ENCODE measurements around the gene MAB21L1.

MAB21L1 gene

GRCh38 chr13:35512271-35512920 is 35.9 kb upstream of the MAB21L1 start:
- Histone ChIP-seq H3K27me3 (ENCODE audit: insufficient read depth, low read length, poor library complexity) (no peaks in the 10 kb centered on the region), H3K27ac (ENCODE audit: low read depth, low read length) (no peak overlapping the region), H3K4me2 (ENCODE audit: low read length) (no peak overlapping the region), H3K4me3 (ENCODE audit: low read length) (no peak overlapping the region), H3K79me1 (ENCODE audit: low read length) (no peaks in the 10 kb centered on the region), H4K8ac (ENCODE audit: low read depth, low read length) (no peak overlapping the region), H3K79me2 (ENCODE audit: control insufficient read depth, insufficient read depth, low read length) (no peaks in the 10 kb centered on the region), H3K18ac (ENCODE audit: low read length) (no peak overlapping the region), H3K9ac (ENCODE audit: low read length) (no peak overlapping the region), H3K4ac (ENCODE audit: low read depth, low read length) (no peak overlapping the region), H2AK5ac (ENCODE audit: low read length) (no peak overlapping the region), H4K5ac (ENCODE audit: low read length) (no peak overlapping the region), H2BK120ac (ENCODE audit: low read depth, low read length) (no peak overlapping the region), H3K56ac (ENCODE audit: low read length) (no peak overlapping the region), H3K36me3 (ENCODE audit: control insufficient read depth, insufficient read depth, low read length) (no peaks in the 10 kb centered on the region), H2BK5ac (ENCODE audit: low read length) (no peak overlapping the region), H2BK15ac (replicated peaks; ENCODE audit: low read depth) (no peak overlapping the region), H3K23ac (ENCODE audit: low read length) (no peak overlapping the region), H3K4me1 (ENCODE audit: control insufficient read depth, low read depth, low read length) (no peaks in the 10 kb centered on the region)
- no CpG with 5 or more reads among the region's 5 CpGs for WGBS (ENCODE audit: extremely low coverage, insufficient coverage, low lambda C conversion rate)
- DNase-seq, result peak; percentile 43

DNA sequence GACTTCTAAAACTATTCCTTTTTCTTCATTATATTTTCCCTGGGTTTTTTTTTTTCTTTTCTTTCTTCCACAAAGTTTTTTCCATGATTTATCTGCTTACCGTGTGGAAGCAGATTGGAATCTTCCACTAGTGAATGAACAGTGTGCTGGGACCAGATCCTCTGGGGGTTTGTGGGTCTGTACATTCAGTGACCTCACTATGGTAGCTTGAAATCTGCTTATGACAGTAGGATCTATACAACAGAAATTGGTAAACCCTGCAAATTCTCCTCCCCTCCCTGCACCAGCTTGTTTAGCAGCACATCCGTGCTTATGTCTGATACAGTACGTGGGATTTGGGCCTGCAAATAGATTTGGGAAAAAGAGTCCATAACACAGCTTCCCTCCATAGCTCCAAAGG is 26.0 kb upstream of the MAB21L1 start:
- Histone ChIP-seq H4K8ac (ENCODE audit: low read depth, low read length) (no peak overlapping the region), H3K27me3 (ENCODE audit: insufficient read depth, low read length, poor library complexity) (no peaks in the 10 kb centered on the region), H3K4me2 (ENCODE audit: low read length) (no peak overlapping the region), H2AK5ac (ENCODE audit: low read length) (no peak overlapping the region), H3K23ac (ENCODE audit: low read length) (no peak overlapping the region), H3K36me3 (ENCODE audit: control insufficient read depth, insufficient read depth, low read length) (no peaks in the 10 kb centered on the region), H2BK120ac (ENCODE audit: low read depth, low read length) (no peak overlapping the region), H2BK5ac (ENCODE audit: low read length) (no peak overlapping the region), H3K56ac (ENCODE audit: low read length) (no peak overlapping the region), H3K18ac (ENCODE audit: low read length) (no peak overlapping the region), H3K4me3 (ENCODE audit: low read length) (no peak overlapping the region), H3K79me2 (ENCODE audit: control insufficient read depth, insufficient read depth, low read length) (no peaks in the 10 kb centered on the region), H3K79me1 (ENCODE audit: low read length) (no peaks in the 10 kb centered on the region), H3K9ac (ENCODE audit: low read length) (no peak overlapping the region), H4K5ac (ENCODE audit: low read length) (no peak overlapping the region), H3K4me1 (ENCODE audit: control insufficient read depth, low read depth, low read length) (no peaks in the 10 kb centered on the region), H2BK15ac (replicated peaks; ENCODE audit: low read depth) (no peak overlapping the region), H3K27ac (ENCODE audit: low read depth, low read length) (no peak overlapping the region), H3K4ac (ENCODE audit: low read depth, low read length) (no peak overlapping the region)
- no CpG with 5 or more reads among the region's 3 CpGs for WGBS (ENCODE audit: extremely low coverage, insufficient coverage, low lambda C conversion rate)
- no peak for DNase-seq

DNA sequence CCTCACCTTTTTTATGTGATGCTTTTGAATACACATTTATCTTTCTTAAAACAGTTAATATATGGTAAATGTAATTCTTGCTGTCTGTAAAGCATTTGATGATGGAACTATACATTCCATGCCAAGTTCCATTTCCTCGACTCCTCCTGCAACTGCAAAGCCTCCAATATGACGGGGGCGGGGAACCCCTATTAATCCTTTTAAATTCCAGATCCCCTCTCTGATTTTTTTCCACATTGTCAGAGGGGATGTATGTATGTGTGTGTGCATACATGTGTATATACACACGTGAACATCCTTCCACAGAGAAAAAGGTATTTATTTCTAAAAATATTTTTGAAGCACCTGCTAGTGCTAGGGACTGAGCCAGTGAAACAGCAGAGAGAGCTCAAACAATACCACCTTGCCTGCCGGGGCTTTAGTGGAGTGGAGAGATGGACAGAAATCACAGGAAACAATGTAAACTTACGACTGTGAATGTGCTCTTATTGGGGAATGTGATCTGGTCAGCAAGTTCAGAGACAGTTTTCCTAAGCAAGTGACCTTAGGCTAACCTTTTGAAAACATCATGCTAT is 25.3 kb upstream of the MAB21L1 start:
- Histone ChIP-seq H2BK120ac (ENCODE audit: low read depth, low read length) (no peak overlapping the region), H3K4me3 (ENCODE audit: low read length) (no peak overlapping the region), H4K5ac (ENCODE audit: low read length) (no peak overlapping the region), H3K56ac (ENCODE audit: low read length) (no peak overlapping the region), H3K36me3 (ENCODE audit: control insufficient read depth, insufficient read depth, low read length) (no peaks in the 10 kb centered on the region), H4K8ac (ENCODE audit: low read depth, low read length) (no peak overlapping the region), H3K18ac (ENCODE audit: low read length) (no peak overlapping the region), H3K27ac (ENCODE audit: low read depth, low read length) (no peak overlapping the region), H3K79me1 (ENCODE audit: low read length) (no peaks in the 10 kb centered on the region), H3K27me3 (ENCODE audit: insufficient read depth, low read length, poor library complexity) (no peaks in the 10 kb centered on the region), H2AK5ac (ENCODE audit: low read length) (no peak overlapping the region), H3K79me2 (ENCODE audit: control insufficient read depth, insufficient read depth, low read length) (no peaks in the 10 kb centered on the region), H3K4me2 (ENCODE audit: low read length) (no peak overlapping the region), H3K23ac (ENCODE audit: low read length) (no peak overlapping the region), H2BK5ac (ENCODE audit: low read length) (no peak overlapping the region), H3K4me1 (ENCODE audit: control insufficient read depth, low read depth, low read length) (no peaks in the 10 kb centered on the region), H3K9ac (ENCODE audit: low read length) (no peak overlapping the region), H2BK15ac (replicated peaks; ENCODE audit: low read depth) (no peak overlapping the region), H3K4ac (ENCODE audit: low read depth, low read length) (no peak overlapping the region)
- WGBS (ENCODE audit: extremely low coverage, insufficient coverage, low lambda C conversion rate), result no CpG with 5 or more reads among the region's 6 CpGs
- no peak for DNase-seq

- H3K36me3 ChIP-seq (ENCODE audit: control insufficient read depth, insufficient read depth, low read length), result no peaks in the 10 kb centered on the region
- WGBS (ENCODE audit: extremely low coverage, insufficient coverage, low lambda C conversion rate), result no CpG with 5 or more reads among the region's 2 CpGs
- H3K4me2 ChIP-seq (ENCODE audit: low read length), result no peak overlapping the region
- no peaks in the 10 kb centered on the region for H3K79me1 ChIP-seq (ENCODE audit: low read length)
- H4K5ac ChIP-seq (ENCODE audit: low read length), result no peak overlapping the region
- no peak for DNase-seq
- no peak overlapping the region for H2BK120ac ChIP-seq (ENCODE audit: low read depth, low read length)
- no peak overlapping the region for H3K23ac ChIP-seq (ENCODE audit: low read length)
- H2BK5ac ChIP-seq (ENCODE audit: low read length), result no peak overlapping the region
- H3K4me3 ChIP-seq (ENCODE audit: low read length), result no peak overlapping the region
- no peaks in the 10 kb centered on the region for H3K79me2 ChIP-seq (ENCODE audit: control insufficient read depth, insufficient read depth, low read length)
- no peak overlapping the region for H3K56ac ChIP-seq (ENCODE audit: low read length)
- no peak overlapping the region for H3K9ac ChIP-seq (ENCODE audit: low read length)
- no peaks in the 10 kb centered on the region for H3K4me1 ChIP-seq (ENCODE audit: control insufficient read depth, low read depth, low read length)
- no peak overlapping the region for H2AK5ac ChIP-seq (ENCODE audit: low read length)
- H4K8ac ChIP-seq (ENCODE audit: low read depth, low read length), result no peak overlapping the region
- H3K27me3 ChIP-seq (ENCODE audit: insufficient read depth, low read length, poor library complexity), result no peaks in the 10 kb centered on the region
- no peak overlapping the region for H3K4ac ChIP-seq (ENCODE audit: low read depth, low read length)
- H2BK15ac ChIP-seq (replicated peaks; ENCODE audit: low read depth), result no peak overlapping the region
- H3K18ac ChIP-seq (ENCODE audit: low read length), result no peak overlapping the region
- no peak overlapping the region for H3K27ac ChIP-seq (ENCODE audit: low read depth, low read length)
Observed at GRCh38 chr13:35500144-35500543, 23.7 kb upstream of the MAB21L1 start.

GRCh38 chr13:35499676-35500075 is 23.2 kb upstream of the MAB21L1 start:
- Histone ChIP-seq H2BK5ac (ENCODE audit: low read length) (no peak overlapping the region), H3K4me1 (ENCODE audit: control insufficient read depth, low read depth, low read length) (no peaks in the 10 kb centered on the region), H2AK5ac (ENCODE audit: low read length) (no peak overlapping the region), H3K79me1 (ENCODE audit: low read length) (no peaks in the 10 kb centered on the region), H3K4me2 (ENCODE audit: low read length) (no peak overlapping the region), H3K9ac (ENCODE audit: low read length) (no peak overlapping the region), H2BK120ac (ENCODE audit: low read depth, low read length) (no peak overlapping the region), H3K23ac (ENCODE audit: low read length) (no peak overlapping the region), H3K27ac (ENCODE audit: low read depth, low read length) (no peak overlapping the region), H3K36me3 (ENCODE audit: control insufficient read depth, insufficient read depth, low read length) (no peaks in the 10 kb centered on the region), H2BK15ac (replicated peaks; ENCODE audit: low read depth) (no peak overlapping the region), H4K8ac (ENCODE audit: low read depth, low read length) (no peak overlapping the region), H3K79me2 (ENCODE audit: control insufficient read depth, insufficient read depth, low read length) (no peaks in the 10 kb centered on the region), H3K4ac (ENCODE audit: low read depth, low read length) (no peak overlapping the region), H3K27me3 (ENCODE audit: insufficient read depth, low read length, poor library complexity) (no peaks in the 10 kb centered on the region), H3K18ac (ENCODE audit: low read length) (no peak overlapping the region), H3K4me3 (ENCODE audit: low read length) (no peak overlapping the region), H3K56ac (ENCODE audit: low read length) (no peak overlapping the region), H4K5ac (ENCODE audit: low read length) (no peak overlapping the region)
- WGBS (ENCODE audit: extremely low coverage, insufficient coverage, low lambda C conversion rate), result no CpG with 5 or more reads among the region's 4 CpGs
- no peak for DNase-seq

GRCh38 chr13:35499196-35499662 is 22.7 kb upstream of the MAB21L1 start:
- Histone ChIP-seq H3K27ac (ENCODE audit: low read depth, low read length) (no peak overlapping the region), H2BK120ac (ENCODE audit: low read depth, low read length) (no peak overlapping the region)
- WGBS (ENCODE audit: extremely low coverage, insufficient coverage, low lambda C conversion rate), result no CpG with 5 or more reads among the region's 2 CpGs

More at GRCh38 chr13:35499196-35499662, 22.7 kb upstream of the MAB21L1 start:
- no peaks in the 10 kb centered on the region for H3K79me1 ChIP-seq (ENCODE audit: low read length)
- H3K4me2 ChIP-seq (ENCODE audit: low read length), result no peak overlapping the region
- H3K79me2 ChIP-seq (ENCODE audit: control insufficient read depth, insufficient read depth, low read length), result no peaks in the 10 kb centered on the region
- H3K9ac ChIP-seq (ENCODE audit: low read length), result no peak overlapping the region
- H2AK5ac ChIP-seq (ENCODE audit: low read length), result no peak overlapping the region
- no peak overlapping the region for H3K4ac ChIP-seq (ENCODE audit: low read depth, low read length)
- no peaks in the 10 kb centered on the region for H3K27me3 ChIP-seq (ENCODE audit: insufficient read depth, low read length, poor library complexity)
- H3K4me3 ChIP-seq (ENCODE audit: low read length), result no peak overlapping the region
- H2BK5ac ChIP-seq (ENCODE audit: low read length), result no peak overlapping the region
- H4K8ac ChIP-seq (ENCODE audit: low read depth, low read length), result no peak overlapping the region
- H3K56ac ChIP-seq (ENCODE audit: low read length), result no peak overlapping the region
- no peak overlapping the region for H2BK15ac ChIP-seq (replicated peaks; ENCODE audit: low read depth)
- H3K36me3 ChIP-seq (ENCODE audit: control insufficient read depth, insufficient read depth, low read length), result no peaks in the 10 kb centered on the region
- H4K5ac ChIP-seq (ENCODE audit: low read length), result no peak overlapping the region
- H3K4me1 ChIP-seq (ENCODE audit: control insufficient read depth, low read depth, low read length), result no peaks in the 10 kb centered on the region
- H3K23ac ChIP-seq (ENCODE audit: low read length), result no peak overlapping the region
- DNase-seq, result no peak
- no peak overlapping the region for H3K18ac ChIP-seq (ENCODE audit: low read length)

Data from mesendoderm (in vitro differentiated cells).